Fibroblast of lung (primary cell): ENCODE data around the gene COX4I1. TPM values are rescaled to one million over a fixed set of nuclear protein-coding genes. Genes with fewer than 3 reads are reported as not detected.
A peak's percentile ranks its signal among the peaks of the same experiment; 100 is the strongest.

ENCODE experiments used
- DNase-seq, 2 donors: peaks; one replicate each; pipeline versions ENCODE4 v3.0.0 to v3.0.0-alpha.2; 2010; ENCODE audit warnings: low read depth in 2 of 2
- H2AFZ ChIP-seq: 2 replicates; pipeline ENCODE4 v1.5.1; 2012; ENCODE audit warnings: low read length, control low read depth, inconsistent platforms
- H3K27ac ChIP-seq: 2 replicates; pipeline ENCODE4 v1.5.1; 2011; ENCODE audit warnings: low read length, control low read depth; ENCODE audit not compliant: insufficient read depth
- H3K27me3 ChIP-seq: 2 replicates; pipeline ENCODE4 v1.5.1; 2011; ENCODE audit warnings: mild to moderate bottlenecking, low read length; ENCODE audit not compliant: control insufficient read depth, insufficient read depth
- H3K36me3 ChIP-seq: 2 replicates; pipeline ENCODE4 v1.5.1; 2011; ENCODE audit warnings: low read length; ENCODE audit not compliant: control insufficient read depth, insufficient read depth
- H3K4me1 ChIP-seq: 2 replicates; pipeline ENCODE4 v1.5.1; 2011; ENCODE audit warnings: low read length; ENCODE audit not compliant: control insufficient read depth, insufficient read depth; ENCODE audit errors: extremely low read depth
- H3K4me2 ChIP-seq: 2 replicates; pipeline ENCODE4 v1.5.1; 2011; ENCODE audit warnings: low read length, control low read depth; ENCODE audit not compliant: insufficient read depth; ENCODE audit errors: extremely low read depth
- H3K4me3 ChIP-seq, 4 experiments: fragments of 200-600 bp in 1 of 4; sonication (generic) in 1 of 4; replicated peaks in 1 of 4; 2 replicates each; pipeline ENCODE4 v1.5.1; 2011 to 2016; ENCODE audit warnings: low read length in 4 of 4, low read depth in 3 of 4, mild to moderate bottlenecking in 3 of 4, control low read depth in 2 of 4, inconsistent platforms in 1 of 4, mixed read lengths in 1 of 4; ENCODE audit not compliant: insufficient read depth in 1 of 4; ENCODE audit errors: control extremely low read depth in 1 of 4
- H3K79me2 ChIP-seq: 2 replicates; pipeline ENCODE4 v1.5.1; 2012; ENCODE audit warnings: mild to moderate bottlenecking, low read length, inconsistent platforms; ENCODE audit not compliant: control insufficient read depth, insufficient read depth
- H3K9ac ChIP-seq: 2 replicates; pipeline ENCODE4 v1.5.1; 2011; ENCODE audit warnings: mild to moderate bottlenecking, low read length, control low read depth; ENCODE audit not compliant: insufficient read depth
- H3K9me3 ChIP-seq: 2 replicates; pipeline ENCODE4 v1.5.1; 2012; ENCODE audit warnings: low read depth, low read length; ENCODE audit not compliant: control insufficient read depth, insufficient read depth
- H4K20me1 ChIP-seq: 2 replicates; pipeline ENCODE4 v1.5.1; 2011; ENCODE audit warnings: low read length; ENCODE audit not compliant: control insufficient read depth, insufficient read depth; ENCODE audit errors: extremely low read depth
- CTCF ChIP-seq, 2 donors: IDR thresholded peaks in 1 of 2; conservative IDR thresholded peaks in 1 of 2; 1 replicate in 1 of 2; 2 replicates in 1 of 2; pipeline ENCODE4 v1.5.1; 2011 to 2012; ENCODE audit warnings: low read length in 2 of 2, control low read depth in 1 of 2, inconsistent platforms in 1 of 2, low read depth in 1 of 2, mild to moderate bottlenecking in 1 of 2
- EZH2 ChIP-seq: IDR thresholded peaks from 2 replicates; pipeline ENCODE4 v1.5.1; 2012; ENCODE audit warnings: low read length, control low read depth, mild to moderate bottlenecking; ENCODE audit errors: missing control alignments
- polyA minus RNA-seq: library from RNA; depleted of rRNA, polyadenylated mRNA; stranded (reverse); fragments of >200 nt; gene quantifications from 2 replicates; pipeline ENCODE4 v1.2.3, GENCODE V29; 2011; ENCODE audit warnings: low replicate concordance
- polyA plus RNA-seq, 2 donors: library from polyadenylated mRNA; depleted of rRNA in 1 of 2; stranded (reverse) in 1 of 2; unstranded in 1 of 2; fragments of >200 nt; gene quantifications; 2 replicates each; pipeline ENCODE4 v1.2.1, GENCODE V29; 2011 to 2012; ENCODE audit warnings: missing spikeins in 1 of 2
- total RNA-seq: library from RNA; depleted of rRNA; stranded (reverse); fragments of >200 nt; gene quantifications from 2 replicates; pipeline ENCODE4 v1.2.1, GENCODE V29; 2014

COX4I1 gene
- total RNA-seq = 442 and 484 TPM in 2 replicates
- 597 and 653 TPM in 2 replicates for polyA plus RNA-seq
- polyA plus RNA-seq (2012) = 682 and 746 TPM in 2 replicates
- 141 and 213 TPM in 2 replicates for polyA minus RNA-seq

GRCh38 chr16:85799497-85800320, at the start of gene COX4I1, which contains the start of gene EMC8:
COX4I1 (plus strand) TSS chr16:85799695; CDS start chr16:85801206, 1,511 bp downstream.
EMC8 (minus strand) TSS chr16:85799544; CDS start chr16:85799295, 249 bp downstream.
- peaks cover 70% of the 10 kb centered on the region for H3K79me2 ChIP-seq
- peak within 1 kb of the TSS; percentile 85 for H3K9ac ChIP-seq
- no peaks in the 10 kb centered on the region for H3K27me3 ChIP-seq
- TF ChIP-seq EZH2 (no peak), CTCF (conservative IDR thresholded peaks at IDR 0.05 in 1 of 2, IDR thresholded peaks at IDR 0.05 in 1 of 2; ENCODE audit: low read depth in 1 of 2, low read length in 2 of 2) (no peak)
- peak within 1 kb of the TSS; percentile 78 for H3K27ac ChIP-seq
- peak; percentile 93 to 94 for DNase-seq
- peak within 1 kb of the TSS; percentile 73 to 98 (median 85) for H3K4me3 ChIP-seq
- no peaks in the 10 kb centered on the region for H4K20me1 ChIP-seq
- H3K4me2 ChIP-seq = peak within 1 kb of the TSS; percentile 96
- H3K36me3 ChIP-seq = peaks cover 25% of the 10 kb centered on the region
- no peaks in the 10 kb centered on the region for H3K9me3 ChIP-seq
- peaks cover 3% of the 10 kb centered on the region for H3K4me1 ChIP-seq
- H2AFZ ChIP-seq = no peak within 1 kb of the TSS

GRCh38 chr16:85749771-85750145, 49.7 kb upstream of the COX4I1 start:
- Histone ChIP-seq H3K4me1 (peaks cover 19% of the 10 kb centered on the region), H3K9me3 (no peaks in the 10 kb centered on the region), H3K4me3 (peak overlapping the region; percentile 55 to 63 (median 61)), H3K36me3 (no peaks in the 10 kb centered on the region), H2AFZ (peak overlapping the region; percentile 70), H3K79me2 (peaks cover 5% of the 10 kb centered on the region), H3K9ac (no peak overlapping the region), H3K27ac (peak overlapping the region; percentile 0), H3K27me3 (no peaks in the 10 kb centered on the region), H3K4me2 (peak overlapping the region; percentile 90), H4K20me1 (no peaks in the 10 kb centered on the region)
- DNase-seq = no peak
- no peak for TF ChIP-seq CTCF (conservative IDR thresholded peaks at IDR 0.05 in 1 of 2, IDR thresholded peaks at IDR 0.05 in 1 of 2; ENCODE audit: low read depth in 1 of 2, low read length in 2 of 2)
- no peak for TF ChIP-seq EZH2

GRCh38 chr16:85750146-85750826, 49.2 kb upstream of the COX4I1 start:
- peak overlapping the region; percentile 40 for H3K9ac ChIP-seq
- H2AFZ ChIP-seq = peak overlapping the region; percentile 70

More at GRCh38 chr16:85750146-85750826, 49.2 kb upstream of the COX4I1 start:
- Histone ChIP-seq H3K27ac (peak overlapping the region; percentile 0), H3K27me3 (no peaks in the 10 kb centered on the region), H3K4me3 (peak overlapping the region; percentile 55 to 63 (median 61)), H3K79me2 (peaks cover 5% of the 10 kb centered on the region), H4K20me1 (no peaks in the 10 kb centered on the region), H3K4me2 (peak overlapping the region; percentile 90), H3K9me3 (no peaks in the 10 kb centered on the region), H3K4me1 (peaks cover 19% of the 10 kb centered on the region), H3K36me3 (no peaks in the 10 kb centered on the region)
- TF ChIP-seq CTCF (conservative IDR thresholded peaks at IDR 0.05 in 1 of 2, IDR thresholded peaks at IDR 0.05 in 1 of 2; ENCODE audit: low read depth in 1 of 2, low read length in 2 of 2) (no peak), EZH2 (no peak)
- peak; percentile 26 to 74 for DNase-seq
